ENCODE measurements around the gene ONECUT1. TPM values are rescaled to one million over a fixed set of nuclear protein-coding genes. Genes with fewer than 3 reads are reported as not detected.

The ONECUT1 gene
- total and polyA plus RNA-seq, 7 donors = 0.36 TPM; not detected in 6

DNA sequence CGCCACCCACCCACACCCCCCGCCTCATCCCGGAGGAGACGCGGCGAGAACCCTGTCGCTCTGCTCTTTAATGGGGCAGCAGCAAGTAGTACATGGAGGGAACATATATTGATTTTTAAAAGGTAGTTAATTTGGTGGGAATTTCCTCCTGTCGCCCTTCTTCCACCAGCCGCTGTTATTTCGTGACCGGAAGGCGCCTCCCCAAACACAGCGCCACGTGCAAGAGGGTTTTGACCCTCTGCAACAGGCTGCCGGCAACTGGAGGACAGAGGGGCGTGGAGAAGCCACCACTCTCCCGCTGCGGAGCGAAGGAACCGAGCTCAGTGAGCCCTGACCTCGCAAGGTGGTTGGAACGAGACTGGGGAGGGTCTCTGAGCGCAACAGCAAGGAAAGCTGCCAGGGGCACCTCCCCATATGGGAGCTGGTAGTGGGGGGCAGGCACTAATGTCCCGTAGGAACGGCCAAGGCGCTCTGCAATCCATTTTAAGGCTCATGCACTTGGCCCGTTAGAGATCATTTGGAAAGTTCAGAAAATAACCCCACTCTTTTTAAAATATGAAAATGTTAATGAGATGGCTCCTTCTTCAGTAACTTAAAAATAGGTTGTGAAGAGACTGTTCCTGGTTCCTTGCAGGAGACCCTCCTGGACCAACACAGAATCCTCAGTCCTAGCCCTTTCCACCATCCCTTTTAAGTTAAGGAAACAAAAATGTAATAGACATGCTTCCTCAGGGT lies 4.3 kb downstream of the ONECUT1 start:
- intact Hi-C loops (cut with DNase I) = no loop called here
- no peak for TF ChIP-seq POLR2A (IDR thresholded peaks at IDR 0.05)
- no peak for TF ChIP-seq EP300 (IDR thresholded peaks at IDR 0.05)
- TF ChIP-seq, protein P1, sequence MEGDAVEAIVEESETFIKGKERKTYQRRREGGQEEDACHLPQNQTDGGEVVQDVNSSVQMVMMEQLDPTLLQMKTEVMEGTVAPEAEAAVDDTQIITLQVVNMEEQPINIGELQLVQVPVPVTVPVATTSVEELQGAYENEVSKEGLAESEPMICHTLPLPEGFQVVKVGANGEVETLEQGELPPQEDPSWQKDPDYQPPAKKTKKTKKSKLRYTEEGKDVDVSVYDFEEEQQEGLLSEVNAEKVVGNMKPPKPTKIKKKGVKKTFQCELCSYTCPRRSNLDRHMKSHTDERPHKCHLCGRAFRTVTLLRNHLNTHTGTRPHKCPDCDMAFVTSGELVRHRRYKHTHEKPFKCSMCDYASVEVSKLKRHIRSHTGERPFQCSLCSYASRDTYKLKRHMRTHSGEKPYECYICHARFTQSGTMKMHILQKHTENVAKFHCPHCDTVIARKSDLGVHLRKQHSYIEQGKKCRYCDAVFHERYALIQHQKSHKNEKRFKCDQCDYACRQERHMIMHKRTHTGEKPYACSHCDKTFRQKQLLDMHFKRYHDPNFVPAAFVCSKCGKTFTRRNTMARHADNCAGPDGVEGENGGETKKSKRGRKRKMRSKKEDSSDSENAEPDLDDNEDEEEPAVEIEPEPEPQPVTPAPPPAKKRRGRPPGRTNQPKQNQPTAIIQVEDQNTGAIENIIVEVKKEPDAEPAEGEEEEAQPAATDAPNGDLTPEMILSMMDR (IDR thresholded peaks at IDR 0.05) = no peak
- TF ChIP-seq POLR2AphosphoS5 (IDR thresholded peaks at IDR 0.05) = no peak
- no peaks in the 10 kb centered on the region for H3K9me3 ChIP-seq
- H3K4me3 ChIP-seq = no peak overlapping the region
- H3K36me3 ChIP-seq = no peaks in the 10 kb centered on the region
- WGBS, 2 donors = 7 to 12% methylated on average over 27 of the region's 27 CpGs
- no peak overlapping the region for H3K27ac ChIP-seq
- H3K27me3 ChIP-seq = peaks cover 80 to 99% (median 87%) of the 10 kb centered on the region in 3 donors
- DNase-seq = no peak
- H3K4me1 ChIP-seq = peaks cover 0 to 70% (median 60%) of the 10 kb centered on the region in 4 donors

DNA sequence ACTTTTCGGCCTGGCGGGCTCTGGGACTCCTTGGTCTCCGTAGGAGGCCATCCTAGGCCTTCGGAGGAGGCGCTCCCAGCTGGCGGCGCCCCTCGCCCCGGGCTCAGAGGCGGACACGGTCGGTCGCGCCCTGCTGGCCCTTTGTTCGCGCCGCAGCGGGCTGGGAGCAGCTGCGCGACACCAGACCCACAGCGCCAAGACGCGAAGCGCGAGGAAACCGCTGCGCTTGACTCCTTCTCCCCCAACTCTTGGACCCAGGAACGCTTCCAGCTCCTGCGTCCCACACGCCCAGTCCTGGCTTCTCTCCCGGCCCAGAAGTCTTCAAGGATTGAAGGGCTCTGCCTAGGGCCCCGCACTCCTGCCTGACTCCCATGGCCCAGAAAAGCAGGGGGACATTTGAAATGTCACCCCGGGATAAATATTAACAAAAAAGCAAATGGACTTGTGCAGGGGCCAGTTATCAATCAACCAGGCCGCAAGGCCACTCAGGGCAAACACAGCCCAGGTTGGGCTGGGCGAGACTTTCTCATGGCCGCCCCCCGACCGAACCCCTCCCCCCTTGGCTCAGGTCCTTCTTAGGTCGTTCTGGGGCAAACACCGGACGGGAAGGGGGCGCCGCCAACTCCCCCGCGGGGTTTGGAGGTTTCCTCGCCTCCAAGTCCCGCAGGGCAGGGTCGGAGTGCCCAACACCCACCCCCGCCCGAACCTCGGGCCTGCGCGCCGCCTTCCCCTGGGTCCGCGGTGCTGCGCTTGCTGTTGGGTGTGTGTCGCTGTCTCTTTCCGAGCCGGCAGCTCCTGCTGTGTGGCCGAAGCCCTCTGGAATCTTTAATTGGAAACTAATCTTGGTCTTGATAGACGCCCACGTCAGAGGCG lies 5.1 kb downstream of the ONECUT1 start:
- 3 to 4% methylated on average over 64 of the region's 64 CpGs for WGBS, 2 donors
- DNase-seq = no peak
- no peak overlapping the region for H3K4me3 ChIP-seq
- intact Hi-C loops (cut with DNase I) = no loop called here
- H3K36me3 ChIP-seq = no peaks in the 10 kb centered on the region
- no peaks in the 10 kb centered on the region for H3K9me3 ChIP-seq
- H3K27me3 ChIP-seq = peaks cover 79 to 100% (median 90%) of the 10 kb centered on the region in 3 donors
- H3K4me1 ChIP-seq = peaks cover 0 to 64% (median 56%) of the 10 kb centered on the region in 4 donors
- TF ChIP-seq, protein P1 (IDR thresholded peaks at IDR 0.05) = no peak
- TF ChIP-seq EP300 (IDR thresholded peaks at IDR 0.05) (no peak), POLR2AphosphoS5 (IDR thresholded peaks at IDR 0.05) (no peak), POLR2A (IDR thresholded peaks at IDR 0.05) (no peak)
- no peak overlapping the region for H3K27ac ChIP-seq

DNA sequence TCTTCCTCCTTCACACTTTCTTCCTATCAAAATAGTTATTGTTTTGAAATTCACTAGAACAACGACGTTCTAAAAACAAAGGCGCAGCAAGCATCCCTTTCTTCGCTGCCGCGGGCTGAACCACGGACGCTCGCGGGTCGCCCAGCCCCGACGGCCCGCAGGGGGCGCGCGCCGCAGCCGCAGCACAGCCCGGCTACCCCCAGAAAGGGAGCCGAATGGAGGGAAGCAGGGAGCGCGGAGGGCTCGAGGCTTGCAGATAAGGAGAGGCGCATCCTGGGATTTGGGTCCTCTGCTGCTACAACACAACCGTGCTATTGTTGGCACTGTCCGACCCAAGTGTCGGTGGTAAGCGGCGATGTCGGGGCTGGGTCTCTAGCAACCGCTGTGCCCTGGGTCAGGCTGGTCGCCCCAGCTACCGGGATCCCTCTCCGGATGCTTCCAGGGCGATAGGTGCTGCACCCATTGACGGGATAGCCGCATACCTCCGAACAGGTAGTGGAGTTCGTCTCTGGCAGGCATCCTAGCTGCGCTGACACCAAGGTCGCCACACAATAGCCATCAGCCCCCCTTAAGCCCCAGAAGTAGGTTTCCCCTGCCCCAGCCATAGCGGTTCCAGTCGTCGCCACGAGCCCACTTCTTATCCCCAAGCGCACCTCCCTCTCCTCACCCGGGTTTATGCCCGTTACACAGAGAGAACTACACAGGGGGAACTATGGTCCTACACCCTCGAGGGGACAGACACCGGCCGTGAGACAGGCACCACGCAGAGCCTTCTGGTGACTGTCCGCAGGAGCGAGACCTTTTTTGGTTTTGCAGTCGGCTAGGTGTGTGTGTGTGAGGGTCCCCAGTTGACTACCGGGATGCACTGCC lies 6.0 kb downstream of the ONECUT1 start:
- no peak overlapping the region for H3K4me3 ChIP-seq
- H3K4me1 ChIP-seq = peaks cover 0 to 56% (median 47%) of the 10 kb centered on the region in 4 donors
- no peak overlapping the region for H3K27ac ChIP-seq
- intact Hi-C loops (cut with DNase I) = no loop called here
- no peak for DNase-seq
- no peak for TF ChIP-seq EP300 (IDR thresholded peaks at IDR 0.05)
- TF ChIP-seq, protein P1 (IDR thresholded peaks at IDR 0.05) = peak in 2 of 4 experiments; percentile 15 to 31
- peaks cover 75 to 100% (median 87%) of the 10 kb centered on the region in 3 donors for H3K27me3 ChIP-seq
- no peaks in the 10 kb centered on the region for H3K36me3 ChIP-seq
- H3K9me3 ChIP-seq = no peaks in the 10 kb centered on the region
- WGBS, 2 donors = 4 to 9% methylated on average over 57 of the region's 57 CpGs

DNA sequence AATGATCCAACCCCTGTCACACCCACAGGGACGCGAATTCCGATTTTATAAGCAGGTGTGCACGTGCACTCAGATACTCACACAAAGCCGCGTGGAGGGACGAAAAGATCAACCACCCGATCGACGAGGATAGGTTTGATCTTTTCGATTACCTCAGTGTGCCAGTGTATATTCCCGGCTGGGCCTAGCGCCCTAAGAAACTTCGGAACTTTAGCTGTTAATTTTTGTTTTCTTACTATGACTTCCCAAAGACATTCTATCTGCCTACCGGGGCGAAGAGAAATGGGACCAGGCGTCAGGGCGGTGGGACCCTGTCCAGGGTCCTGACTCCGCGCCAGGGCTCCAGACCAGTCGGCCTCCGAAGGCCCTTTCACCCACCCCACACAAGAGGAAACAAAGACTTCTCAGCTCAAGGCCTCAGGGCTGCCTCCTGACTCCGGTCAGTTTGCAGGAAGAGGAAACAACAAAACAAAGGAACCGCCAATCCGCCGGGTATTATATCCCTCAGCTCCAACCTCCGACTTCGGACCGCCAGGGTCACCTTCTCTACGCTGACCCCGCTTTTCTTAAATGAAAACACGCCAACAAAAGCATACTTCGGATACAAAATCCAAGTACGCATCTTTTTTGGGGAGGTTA lies 6.8 kb downstream of the ONECUT1 start:
- Histone ChIP-seq H3K36me3 (no peaks in the 10 kb centered on the region), H3K9me3 (no peaks in the 10 kb centered on the region), H3K4me1 (peaks cover 0 to 47% (median 39%) of the 10 kb centered on the region in 4 donors), H3K4me3 (no peak overlapping the region), H3K27ac (no peak overlapping the region), H3K27me3 (peaks cover 66 to 100% (median 79%) of the 10 kb centered on the region in 3 donors)
- no peak for DNase-seq
- intact Hi-C loops (cut with DNase I) = no loop called here
- TF ChIP-seq POLR2AphosphoS5 (IDR thresholded peaks at IDR 0.05) (no peak), EP300 (IDR thresholded peaks at IDR 0.05) (no peak), POLR2A (IDR thresholded peaks at IDR 0.05) (no peak)
- TF ChIP-seq, protein P1 (IDR thresholded peaks at IDR 0.05) = no peak
- 10 to 20% methylated on average over 34 of the region's 34 CpGs for WGBS, 2 donors

Data from sigmoid colon (tissue), 7 donors.